Measurements from ENCODE around the gene MAPKAP1.

The MAPKAP1 gene

GRCh38 chr9:125479846-125480615 is 227.0 kb downstream of the MAPKAP1 start:
- FAIRE-seq (no peak), DNase-seq (ENCODE audit: insufficient read length) (no peak)
- TF ChIP-seq POLR2AphosphoS5 (IDR thresholded peaks at IDR 0.05; ENCODE audit: low read depth, low read length) (no peak), POLR2A (IDR thresholded peaks at IDR 0.05; ENCODE audit: low read depth, low read length) (no peak), TAF1 (IDR thresholded peaks at IDR 0.05; ENCODE audit: borderline replicate concordance, low read depth, low read length) (no peak)

GRCh38 chr9:125477089-125477544 is 229.9 kb downstream of the MAPKAP1 start:
- DNase-seq (ENCODE audit: insufficient read length) (no peak), FAIRE-seq (no peak)
- no peak for TF ChIP-seq POLR2A (IDR thresholded peaks at IDR 0.05; ENCODE audit: low read depth, low read length)
- TF ChIP-seq TAF1 (IDR thresholded peaks at IDR 0.05; ENCODE audit: borderline replicate concordance, low read depth, low read length) = no peak
- TF ChIP-seq POLR2AphosphoS5 (IDR thresholded peaks at IDR 0.05; ENCODE audit: low read depth, low read length) = no peak

DNA sequence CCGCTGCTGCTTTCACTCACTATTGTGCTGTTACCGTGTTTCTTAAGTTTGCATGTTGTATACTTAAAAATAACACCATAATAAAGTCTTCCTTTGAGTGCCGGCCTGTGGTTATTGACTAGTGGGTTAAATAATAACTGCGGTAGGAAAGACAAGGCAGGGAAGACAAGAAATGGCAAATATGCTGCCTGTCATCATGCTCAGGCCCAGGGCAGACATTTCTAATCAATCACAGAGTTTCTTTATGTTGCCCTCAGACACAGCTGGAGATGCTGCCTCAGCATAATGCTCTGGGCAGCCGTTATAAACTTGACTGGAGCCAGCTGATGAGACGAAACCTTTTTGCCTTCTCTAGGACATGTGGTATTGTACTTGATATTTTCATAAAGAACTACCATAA is 230.4 kb downstream of the MAPKAP1 start:
- no peak for FAIRE-seq
- no peak for DNase-seq (ENCODE audit: insufficient read length)

DNA sequence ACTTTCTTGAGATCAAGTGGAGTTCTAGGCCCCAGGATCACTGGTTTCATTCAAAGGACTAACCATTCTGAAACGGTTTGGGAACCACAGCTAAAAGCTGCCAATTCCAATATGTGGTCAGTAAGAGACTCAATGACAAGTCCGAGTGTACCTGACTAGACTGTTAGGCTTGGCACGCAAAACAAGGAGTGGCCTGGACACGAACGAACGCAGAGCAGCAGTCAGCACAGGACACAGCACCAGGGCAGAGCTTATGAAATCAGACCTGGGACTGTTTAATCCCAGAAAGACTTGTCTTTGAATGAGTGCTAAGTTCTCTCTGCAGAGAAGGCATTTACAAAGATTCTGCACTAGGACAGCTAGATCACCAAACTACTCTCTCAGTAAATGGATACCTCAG is 231.6 kb downstream of the MAPKAP1 start:
- FAIRE-seq = no peak
- TF ChIP-seq POLR2AphosphoS5 (IDR thresholded peaks at IDR 0.05; ENCODE audit: low read depth, low read length) = no peak
- no peak for TF ChIP-seq TAF1 (IDR thresholded peaks at IDR 0.05; ENCODE audit: borderline replicate concordance, low read depth, low read length)
- no peak for TF ChIP-seq POLR2A (IDR thresholded peaks at IDR 0.05; ENCODE audit: low read depth, low read length)
- DNase-seq (ENCODE audit: insufficient read length) = no peak

More for the DNA sequence above, 230.4 kb downstream of the MAPKAP1 start:
- TF ChIP-seq TAF1 (IDR thresholded peaks at IDR 0.05; ENCODE audit: borderline replicate concordance, low read depth, low read length) = no peak
- TF ChIP-seq POLR2AphosphoS5 (IDR thresholded peaks at IDR 0.05; ENCODE audit: low read depth, low read length) = no peak
- no peak for TF ChIP-seq POLR2A (IDR thresholded peaks at IDR 0.05; ENCODE audit: low read depth, low read length)

DNA sequence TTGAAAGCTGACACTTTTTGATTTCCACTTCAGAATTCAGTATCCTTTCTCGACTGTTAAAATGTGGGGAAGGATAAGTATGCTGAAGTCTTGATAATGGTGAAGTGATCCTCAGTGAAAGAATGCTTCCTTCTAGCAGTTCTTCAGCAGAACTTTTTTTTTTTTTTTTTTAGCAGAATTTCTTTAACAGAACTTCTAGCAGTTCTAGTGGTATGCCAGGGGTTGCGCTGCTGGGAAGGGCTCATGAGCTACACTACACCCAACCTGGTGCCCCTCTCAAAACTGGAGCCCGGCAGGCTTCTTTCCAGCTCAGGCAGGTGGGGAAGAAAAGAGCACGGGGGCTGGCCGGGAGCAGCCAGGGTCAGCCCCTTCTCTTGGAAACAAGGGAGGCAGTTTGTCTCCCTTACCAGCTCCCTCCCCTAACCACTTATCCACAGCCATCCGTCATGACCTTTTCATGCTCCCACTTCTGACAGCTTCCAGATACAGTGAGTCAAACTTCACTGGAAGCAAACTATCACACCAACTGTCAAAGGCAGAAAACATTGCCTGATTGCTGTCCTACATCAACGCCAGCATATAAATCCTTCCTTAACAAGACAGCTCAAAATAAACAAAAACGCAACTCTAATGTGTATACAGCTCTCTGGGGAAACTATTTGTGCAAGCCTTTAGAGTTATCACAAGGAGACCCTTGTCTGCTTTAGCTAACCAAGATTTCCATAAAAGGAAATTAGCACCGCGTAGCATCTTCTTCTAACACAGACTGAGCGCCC is 233.9 kb downstream of the MAPKAP1 start:
- no peak for DNase-seq (ENCODE audit: insufficient read length)
- TF ChIP-seq POLR2AphosphoS5 (IDR thresholded peaks at IDR 0.05; ENCODE audit: low read depth, low read length) = no peak
- no peak for TF ChIP-seq TAF1 (IDR thresholded peaks at IDR 0.05; ENCODE audit: borderline replicate concordance, low read depth, low read length)
- no peak for TF ChIP-seq POLR2A (IDR thresholded peaks at IDR 0.05; ENCODE audit: low read depth, low read length)
- FAIRE-seq = no peak

DNA sequence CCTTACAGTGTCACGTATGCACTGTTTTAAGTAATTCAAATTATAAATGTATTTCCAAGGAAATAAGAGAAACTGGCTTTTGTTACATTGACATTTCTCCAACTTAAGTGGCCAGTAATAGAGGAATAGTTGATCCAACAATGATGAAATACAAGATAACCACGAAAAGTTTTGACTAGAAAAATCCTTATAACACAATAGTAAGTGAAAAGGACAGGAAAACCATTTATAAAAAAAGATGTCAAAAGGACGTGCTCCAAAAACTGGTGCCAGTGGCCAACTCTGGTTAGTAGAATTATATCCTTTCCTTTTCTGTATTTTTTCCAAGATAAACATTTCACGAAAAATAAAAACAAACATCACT is 234.5 kb downstream of the MAPKAP1 start:
- FAIRE-seq (no peak), DNase-seq (ENCODE audit: insufficient read length) (no peak)
- no peak for TF ChIP-seq POLR2A (IDR thresholded peaks at IDR 0.05; ENCODE audit: low read depth, low read length)
- no peak for TF ChIP-seq POLR2AphosphoS5 (IDR thresholded peaks at IDR 0.05; ENCODE audit: low read depth, low read length)
- TF ChIP-seq TAF1 (IDR thresholded peaks at IDR 0.05; ENCODE audit: borderline replicate concordance, low read depth, low read length) = no peak

- DNase-seq (ENCODE audit: insufficient read length) = no peak
- TF ChIP-seq POLR2AphosphoS5 (IDR thresholded peaks at IDR 0.05; ENCODE audit: low read depth, low read length) = no peak
- no peak for TF ChIP-seq TAF1 (IDR thresholded peaks at IDR 0.05; ENCODE audit: borderline replicate concordance, low read depth, low read length)
- TF ChIP-seq POLR2A (IDR thresholded peaks at IDR 0.05; ENCODE audit: low read depth, low read length) = no peak
- no peak for FAIRE-seq
Measured at GRCh38 chr9:125470767-125471580, 236.0 kb downstream of the MAPKAP1 start.

- TF ChIP-seq POLR2A (IDR thresholded peaks at IDR 0.05; ENCODE audit: low read depth, low read length) (no peak), TAF1 (IDR thresholded peaks at IDR 0.05; ENCODE audit: borderline replicate concordance, low read depth, low read length) (no peak), POLR2AphosphoS5 (IDR thresholded peaks at IDR 0.05; ENCODE audit: low read depth, low read length) (no peak)
- no peak for DNase-seq (ENCODE audit: insufficient read length)
- no peak for FAIRE-seq
Measured at GRCh38 chr9:125470189-125470588, 236.8 kb downstream of the MAPKAP1 start.

DNA sequence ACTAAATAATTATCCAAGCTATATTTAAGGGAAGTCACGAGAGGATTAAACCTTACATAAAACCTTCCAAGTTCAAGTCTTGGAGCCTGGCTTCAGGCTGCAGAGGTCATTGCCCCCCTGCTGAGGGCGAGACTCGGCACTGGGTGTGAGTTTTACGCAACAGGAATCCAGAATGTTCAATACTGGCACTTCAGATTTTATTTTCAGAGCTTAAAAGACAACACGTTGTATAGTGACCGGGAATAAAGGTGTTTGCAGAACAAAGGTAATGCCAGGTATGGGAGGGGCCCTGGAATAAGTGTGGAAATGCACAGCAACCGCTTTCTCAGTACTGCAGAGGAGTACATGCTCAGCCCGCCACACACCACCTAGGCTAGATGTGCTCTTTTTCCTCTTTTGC is 238.4 kb downstream of the MAPKAP1 start:
- DNase-seq (ENCODE audit: insufficient read length) = no peak
- no peak for FAIRE-seq
- no peak for TF ChIP-seq POLR2AphosphoS5 (IDR thresholded peaks at IDR 0.05; ENCODE audit: low read depth, low read length)
- TF ChIP-seq TAF1 (IDR thresholded peaks at IDR 0.05; ENCODE audit: borderline replicate concordance, low read depth, low read length) = no peak
- TF ChIP-seq POLR2A (IDR thresholded peaks at IDR 0.05; ENCODE audit: low read depth, low read length) = no peak

GRCh38 chr9:125467116-125467740 is 239.8 kb downstream of the MAPKAP1 start:
- no peak for DNase-seq (ENCODE audit: insufficient read length)
- FAIRE-seq = no peak
- TF ChIP-seq POLR2A (IDR thresholded peaks at IDR 0.05; ENCODE audit: low read depth, low read length) = no peak
- TF ChIP-seq POLR2AphosphoS5 (IDR thresholded peaks at IDR 0.05; ENCODE audit: low read depth, low read length) = no peak
- TF ChIP-seq TAF1 (IDR thresholded peaks at IDR 0.05; ENCODE audit: borderline replicate concordance, low read depth, low read length) = no peak

- DNase-seq (ENCODE audit: insufficient read length) = no peak
- no peak for FAIRE-seq
- no peak for TF ChIP-seq TAF1 (IDR thresholded peaks at IDR 0.05; ENCODE audit: borderline replicate concordance, low read depth, low read length)
- TF ChIP-seq POLR2A (IDR thresholded peaks at IDR 0.05; ENCODE audit: low read depth, low read length) = no peak
- TF ChIP-seq POLR2AphosphoS5 (IDR thresholded peaks at IDR 0.05; ENCODE audit: low read depth, low read length) = no peak
Measured at GRCh38 chr9:125466411-125466810, 240.6 kb downstream of the MAPKAP1 start.
